Mesenchymal stem cell (in vitro differentiated cells and primary cell): Measurements from ENCODE around the gene NCOA5.
A peak's percentile ranks its signal among the peaks of the same experiment; 100 is the strongest.

Experiments used
- DNase-seq: peaks from one replicate; pipeline ENCODE4 v3.0.0-alpha.2; 2013
- H2AFZ ChIP-seq: one replicate; pipeline ENCODE4 v1.6.1; 2013; ENCODE audit warnings: low read depth, mild to moderate bottlenecking, control low read depth, inconsistent platforms, low read length, moderate library complexity
- H2AK5ac ChIP-seq: 2 replicates; pipeline ENCODE4 v1.6.1; 2013; ENCODE audit warnings: low read length, moderate library complexity, mild to moderate bottlenecking, inconsistent platforms; ENCODE audit not compliant: severe bottlenecking
- H2BK120ac ChIP-seq: one replicate; pipeline ENCODE4 v1.6.1; 2013; ENCODE audit warnings: low read depth, mild to moderate bottlenecking, inconsistent platforms, low read length, moderate library complexity
- H2BK12ac ChIP-seq, 2 experiments: one replicate each; pipeline ENCODE4 v1.6.1; 2013; ENCODE audit warnings: inconsistent platforms in 2 of 2, low read length in 2 of 2, mild to moderate bottlenecking in 2 of 2, moderate library complexity in 2 of 2, control low read depth in 1 of 2
- H2BK15ac ChIP-seq: one replicate; pipeline ENCODE4 v1.6.1; 2013; ENCODE audit warnings: mild to moderate bottlenecking, low read depth, inconsistent platforms; ENCODE audit not compliant: poor library complexity, severe bottlenecking
- H2BK5ac ChIP-seq: 2 replicates; pipeline ENCODE4 v1.6.1; 2013; ENCODE audit warnings: low read depth, mild to moderate bottlenecking, low read length, control low read depth, inconsistent platforms; ENCODE audit not compliant: poor library complexity, severe bottlenecking
- H3K14ac ChIP-seq, 2 experiments: one replicate each; pipeline ENCODE4 v1.6.1; 2013; ENCODE audit warnings: inconsistent platforms in 2 of 2, low read length in 2 of 2, control low read depth in 1 of 2, mild to moderate bottlenecking in 1 of 2, moderate library complexity in 1 of 2
- H3K18ac ChIP-seq, 2 experiments: one replicate each; pipeline ENCODE4 v1.6.1; 2013; ENCODE audit warnings: inconsistent platforms in 2 of 2, low read length in 2 of 2, control low read depth in 1 of 2, low read depth in 1 of 2, mild to moderate bottlenecking in 1 of 2
- H3K23ac ChIP-seq, 2 experiments: one replicate each; pipeline ENCODE4 v1.6.1; 2013; ENCODE audit warnings: inconsistent platforms in 2 of 2, low read length in 2 of 2, mild to moderate bottlenecking in 2 of 2, moderate library complexity in 2 of 2, control low read depth in 1 of 2
- H3K27ac ChIP-seq: 2 replicates; pipeline ENCODE4 v1.5.1; 2013; ENCODE audit warnings: mild to moderate bottlenecking, moderate library complexity, low read length, control low read depth, inconsistent platforms; ENCODE audit not compliant: poor library complexity, severe bottlenecking
- H3K27me3 ChIP-seq, 2 experiments: 2 replicates each; pipeline versions ENCODE4 v1.6.1 to v1.7.0; 2013; ENCODE audit warnings: low read length in 2 of 2, mild to moderate bottlenecking in 2 of 2, moderate library complexity in 2 of 2, control low read depth in 1 of 2, inconsistent platforms in 1 of 2; ENCODE audit not compliant: control insufficient read depth in 1 of 2, insufficient read depth in 1 of 2
- H3K36me3 ChIP-seq, 2 experiments: 2 replicates each; pipeline versions ENCODE4 v1.6.1 to v1.7.0; 2013; ENCODE audit warnings: low read length in 2 of 2, control low read depth in 1 of 2, inconsistent platforms in 1 of 2, low read depth in 1 of 2, mild to moderate bottlenecking in 1 of 2; ENCODE audit not compliant: insufficient read depth in 2 of 2, control insufficient read depth in 1 of 2
- H3K4ac ChIP-seq, 2 experiments: one replicate each; pipeline ENCODE4 v1.6.1; 2013; ENCODE audit warnings: inconsistent platforms in 2 of 2, low read length in 2 of 2, mild to moderate bottlenecking in 2 of 2, moderate library complexity in 2 of 2, control low read depth in 1 of 2, low read depth in 1 of 2
- H3K4me1 ChIP-seq: 2 replicates; pipeline ENCODE4 v1.6.1; 2013; ENCODE audit warnings: low read depth, low read length, control low read depth; ENCODE audit not compliant: control insufficient read depth, insufficient read depth
- H3K4me2 ChIP-seq: 2 replicates; pipeline ENCODE4 v1.6.1; 2013; ENCODE audit warnings: low read length, mild to moderate bottlenecking, inconsistent platforms; ENCODE audit not compliant: poor library complexity, severe bottlenecking
- H3K4me3 ChIP-seq, 2 experiments: 2 replicates each; pipeline versions ENCODE4 v1.5.1 to v1.7.0; 2013; ENCODE audit warnings: low read length in 2 of 2, mild to moderate bottlenecking in 2 of 2, control low read depth in 1 of 2, low read depth in 1 of 2; ENCODE audit not compliant: insufficient read depth in 1 of 2
- H3K79me1 ChIP-seq: replicated peaks from 2 replicates; pipeline ENCODE4 v1.6.1; 2013; ENCODE audit warnings: mild to moderate bottlenecking, control low read depth, low read length, inconsistent platforms; ENCODE audit not compliant: poor library complexity, severe bottlenecking
- H3K9ac ChIP-seq: 2 replicates; pipeline ENCODE4 v1.7.0; 2013; ENCODE audit warnings: mild to moderate bottlenecking, low read length, moderate library complexity
- H3K9me3 ChIP-seq: 2 replicates; pipeline ENCODE4 v1.7.0; 2013; ENCODE audit warnings: mild to moderate bottlenecking, low read length; ENCODE audit not compliant: control insufficient read depth
- H4K8ac ChIP-seq: one replicate; pipeline ENCODE4 v1.6.1; 2013; ENCODE audit warnings: inconsistent platforms, mild to moderate bottlenecking, low read length, moderate library complexity
- H4K91ac ChIP-seq: one replicate; pipeline ENCODE4 v1.6.1; 2013; ENCODE audit warnings: mild to moderate bottlenecking, low read length, inconsistent platforms
- WGBS: methylation state at CpG from one replicate; pipeline ENCODE4 v1.1.7; 2013; ENCODE audit warnings: mixed read lengths; 5-methylcytosine and 5-hydroxymethylcytosine counted together

NCOA5 gene

DNA sequence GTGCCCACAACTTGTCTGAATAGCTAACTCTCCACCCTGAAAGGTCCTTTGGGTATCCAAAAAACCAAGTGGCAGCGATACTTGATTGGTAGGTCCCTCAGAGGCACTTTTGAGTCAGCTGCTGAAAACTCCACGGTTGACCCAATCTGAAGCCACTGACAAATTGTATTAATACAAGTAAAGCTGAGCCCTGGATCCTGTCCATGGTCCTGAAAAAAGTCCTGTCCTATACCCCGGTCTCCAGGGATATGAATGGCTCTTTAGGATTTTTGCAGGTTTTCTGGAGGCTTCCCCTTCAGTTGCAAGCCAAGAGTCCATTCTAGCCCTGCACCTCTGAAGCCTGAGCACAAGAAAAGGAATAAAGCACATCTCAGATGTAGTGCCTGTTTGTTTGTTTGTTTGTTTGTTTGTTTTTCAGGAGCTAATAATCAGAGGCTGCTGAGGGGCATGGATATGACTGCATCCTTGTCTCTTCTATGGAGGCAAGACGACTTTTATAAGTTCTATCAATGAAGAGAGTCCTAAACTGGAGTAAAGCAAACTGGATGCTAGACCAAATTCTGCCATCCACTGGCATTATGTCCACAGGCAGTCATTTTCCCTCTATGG lies 62.4 kb downstream of the NCOA5 start:
- H3K9ac ChIP-seq = no peak overlapping the region
- no peak overlapping the region for H4K91ac ChIP-seq
- H3K4me1 ChIP-seq = peaks cover 15% of the 10 kb centered on the region
- H3K4me3 ChIP-seq = no peak overlapping the region
- H3K27ac ChIP-seq = no peak overlapping the region
- no peak overlapping the region for H3K18ac ChIP-seq
- no peak overlapping the region for H3K23ac ChIP-seq
- no peaks in the 10 kb centered on the region for H3K79me1 ChIP-seq
- no peak overlapping the region for H2AK5ac ChIP-seq
- H3K4ac ChIP-seq = no peak overlapping the region
- H3K14ac ChIP-seq = no peak overlapping the region
- no peaks in the 10 kb centered on the region for H3K9me3 ChIP-seq
- no peak overlapping the region for H2BK12ac ChIP-seq
- H3K36me3 ChIP-seq = no peaks in the 10 kb centered on the region
- H2BK5ac ChIP-seq = no peak overlapping the region
- no peak overlapping the region for H2BK120ac ChIP-seq
- no peak overlapping the region for H2AFZ ChIP-seq
- WGBS = 19% methylated on average over 3 of the region's 4 CpGs
- H4K8ac ChIP-seq = no peak overlapping the region
- DNase-seq = peak; percentile 69
- peaks cover 94 to 97% of the 10 kb centered on the region in 2 experiments for H3K27me3 ChIP-seq
- no peak overlapping the region for H2BK15ac ChIP-seq
- H3K4me2 ChIP-seq = no peak overlapping the region

DNA sequence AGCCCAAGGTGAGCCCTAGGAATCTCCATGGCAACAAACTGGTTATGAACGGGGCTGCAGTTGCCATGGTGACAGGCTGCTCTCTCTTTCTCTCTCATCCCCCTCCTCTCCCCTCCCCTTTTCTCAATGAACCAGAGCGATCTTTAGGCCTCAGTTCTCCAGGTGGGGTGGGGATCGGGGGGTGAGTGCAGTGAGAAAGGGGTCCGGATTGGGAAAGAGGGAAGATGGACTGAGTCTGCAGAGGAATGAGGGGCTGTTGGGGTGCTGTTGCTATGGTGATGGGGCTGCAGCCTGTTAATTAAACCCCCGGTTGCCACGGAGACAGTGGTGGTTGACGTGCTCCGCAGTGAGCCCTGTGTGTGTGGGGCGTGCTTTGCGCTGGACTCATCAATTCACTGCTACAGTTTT lies 64.4 kb downstream of the NCOA5 start:
- no peak overlapping the region for H3K18ac ChIP-seq
- peaks cover 19% of the 10 kb centered on the region for H3K4me1 ChIP-seq
- 70% methylated on average over 10 of the region's 10 CpGs for WGBS
- no peak overlapping the region for H4K91ac ChIP-seq
- no peak for DNase-seq
- no peak overlapping the region for H3K4ac ChIP-seq
- no peak overlapping the region for H2AK5ac ChIP-seq
- peaks cover 88 to 91% of the 10 kb centered on the region in 2 experiments for H3K27me3 ChIP-seq
- no peak overlapping the region for H3K14ac ChIP-seq
- H3K4me2 ChIP-seq = no peak overlapping the region
- H3K36me3 ChIP-seq = no peaks in the 10 kb centered on the region
- no peak overlapping the region for H2BK120ac ChIP-seq
- H3K27ac ChIP-seq = no peak overlapping the region
- no peak overlapping the region for H3K9ac ChIP-seq
- no peak overlapping the region for H3K23ac ChIP-seq
- no peak overlapping the region for H4K8ac ChIP-seq
- no peak overlapping the region for H2BK12ac ChIP-seq
- no peak overlapping the region for H2AFZ ChIP-seq
- H3K79me1 ChIP-seq = no peaks in the 10 kb centered on the region
- no peak overlapping the region for H3K4me3 ChIP-seq
- H3K9me3 ChIP-seq = no peaks in the 10 kb centered on the region
- no peak overlapping the region for H2BK15ac ChIP-seq
- no peak overlapping the region for H2BK5ac ChIP-seq

DNA sequence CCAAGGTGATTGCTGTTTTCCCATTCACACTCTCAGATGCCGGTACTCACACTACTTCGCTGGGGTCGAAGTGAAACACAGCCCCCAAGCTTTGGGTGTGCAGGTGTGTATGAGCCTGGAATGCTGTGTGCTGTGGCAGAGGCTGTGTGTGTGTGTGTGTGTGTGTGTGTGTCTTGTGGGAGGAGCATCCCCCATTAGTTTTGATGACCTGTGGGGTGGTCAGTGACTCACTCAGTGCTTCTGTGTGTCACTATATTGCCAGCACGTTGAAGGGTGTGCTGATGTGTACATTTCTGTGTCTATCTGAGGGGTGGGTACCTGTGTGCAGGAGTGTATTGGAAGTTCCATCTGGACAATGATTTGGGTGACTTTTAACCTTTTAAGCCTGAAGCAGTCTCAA lies 65.8 kb downstream of the NCOA5 start:
- no peak overlapping the region for H3K4ac ChIP-seq
- no peak overlapping the region for H2BK15ac ChIP-seq
- H3K27me3 ChIP-seq = peaks cover 82 to 90% of the 10 kb centered on the region in 2 experiments
- DNase-seq = no peak
- no peak overlapping the region for H2BK5ac ChIP-seq
- peaks cover 17% of the 10 kb centered on the region for H3K4me1 ChIP-seq
- H3K9ac ChIP-seq = no peak overlapping the region
- H3K27ac ChIP-seq = no peak overlapping the region
- no peak overlapping the region for H3K23ac ChIP-seq
- no peaks in the 10 kb centered on the region for H3K9me3 ChIP-seq
- 62% methylated on average over 4 of the region's 4 CpGs for WGBS
- no peak overlapping the region for H2AFZ ChIP-seq
- H4K91ac ChIP-seq = no peak overlapping the region
- no peaks in the 10 kb centered on the region for H3K79me1 ChIP-seq
- H4K8ac ChIP-seq = no peak overlapping the region
- no peak overlapping the region for H3K4me2 ChIP-seq
- H3K4me3 ChIP-seq = no peak overlapping the region
- no peak overlapping the region for H3K14ac ChIP-seq
- no peak overlapping the region for H2BK120ac ChIP-seq
- no peak overlapping the region for H2AK5ac ChIP-seq
- no peaks in the 10 kb centered on the region for H3K36me3 ChIP-seq
- no peak overlapping the region for H3K18ac ChIP-seq
- H2BK12ac ChIP-seq = no peak overlapping the region

DNA sequence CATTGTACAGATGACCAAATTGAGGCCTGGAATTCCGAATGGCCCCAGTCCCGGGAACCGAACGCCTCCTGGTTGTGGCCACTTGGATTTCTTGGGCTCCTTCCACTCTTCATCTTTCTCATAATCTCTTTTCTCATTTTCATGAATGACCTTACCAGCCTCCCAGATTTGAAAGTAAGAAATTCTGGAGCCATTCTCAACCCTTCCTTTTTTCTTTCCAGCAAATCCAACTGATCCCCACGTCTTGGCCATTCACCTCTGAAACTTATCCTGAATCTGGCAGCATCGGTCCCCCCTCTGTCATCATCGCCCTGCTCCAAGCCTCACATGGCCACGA lies 66.6 kb downstream of the NCOA5 start:
- H3K4me2 ChIP-seq = no peak overlapping the region
- no peak overlapping the region for H3K4ac ChIP-seq
- H3K27ac ChIP-seq = no peak overlapping the region
- peaks cover 82 to 90% of the 10 kb centered on the region in 2 experiments for H3K27me3 ChIP-seq
- H3K9me3 ChIP-seq = no peaks in the 10 kb centered on the region
- no peak overlapping the region for H3K4me3 ChIP-seq
- peaks cover 16% of the 10 kb centered on the region for H3K4me1 ChIP-seq
- no peak overlapping the region for H3K14ac ChIP-seq
- H3K23ac ChIP-seq = no peak overlapping the region
- H2BK15ac ChIP-seq = no peak overlapping the region
- no peak overlapping the region for H2BK5ac ChIP-seq
- 32% methylated on average over 8 of the region's 8 CpGs for WGBS
- no peak overlapping the region for H3K9ac ChIP-seq
- H2AFZ ChIP-seq = no peak overlapping the region
- H2AK5ac ChIP-seq = no peak overlapping the region
- no peaks in the 10 kb centered on the region for H3K79me1 ChIP-seq
- H2BK12ac ChIP-seq = no peak overlapping the region
- H4K8ac ChIP-seq = no peak overlapping the region
- H2BK120ac ChIP-seq = no peak overlapping the region
- H4K91ac ChIP-seq = no peak overlapping the region
- no peak for DNase-seq
- no peaks in the 10 kb centered on the region for H3K36me3 ChIP-seq
- no peak overlapping the region for H3K18ac ChIP-seq
